Ascending aorta (tissue), 2 donors: ENCODE results near the gene PTPRN2. TPM values are rescaled to one million over a fixed set of nuclear protein-coding genes. Genes with fewer than 3 reads are reported as not detected.
"Not testable (repeated sequence)": the region's sequence is repeated elsewhere in the genome, so short reads cannot be mapped to it uniquely, and the experiment has no call there.

Experiments
- DNase-seq, 2 donors: peaks; one replicate each; pipeline ENCODE4 v3.0.0-alpha.2; 2019; ENCODE audit warnings: low spot score in 2 of 2
- H3K27ac ChIP-seq, 2 donors: fragments of 200-600 bp; sonication (generic); one replicate each; pipeline ENCODE4 v1.5.1; 2016 to 2017; ENCODE audit warnings: mild to moderate bottlenecking in 1 of 2
- H3K27me3 ChIP-seq: fragments of 200-600 bp; sonication (generic); one replicate; pipeline ENCODE4 v1.5.1; 2017
- H3K36me3 ChIP-seq, 2 donors: fragments of 200-600 bp; sonication (generic); one replicate each; pipeline ENCODE4 v1.5.1; 2016
- H3K4me1 ChIP-seq, 2 donors: fragments of 200-600 bp; sonication (generic); one replicate each; pipeline ENCODE4 v1.5.1; 2016 to 2017; ENCODE audit warnings: mild to moderate bottlenecking in 1 of 2
- H3K4me3 ChIP-seq, 2 donors: fragments of 200-600 bp; sonication (generic); one replicate each; pipeline ENCODE4 v1.5.1; 2016 to 2017; ENCODE audit warnings: mild to moderate bottlenecking in 1 of 2
- H3K9me3 ChIP-seq, 2 donors: fragments of 200-600 bp; sonication (generic); one replicate each; pipeline ENCODE4 v1.5.1; 2016
- intact Hi-C: fragments of 100-400 bp; cut with DNase I; formaldehyde crosslinking; loops from one replicate; pipeline ENCODE4 v1.15.1; 2023
- total RNA-seq: library from RNA; depleted of rRNA; stranded (reverse); fragments of >200 nt; gene quantifications from one replicate; pipeline ENCODE4 v1.1.0, GENCODE V29; 2016
- TF ChIP-seq, protein P1 (sequence below), 3 experiments: fragments of 200-600 bp in 2 of 3; fragments of 450-650 bp in 1 of 3; sonication (generic) in 2 of 3; IDR thresholded peaks; one replicate each; pipeline ENCODE4 v1.5.1; 2016 to 2019; ENCODE audit warnings: antibody characterized with exemption in 3 of 3, mild to moderate bottlenecking in 1 of 3, moderate library complexity in 1 of 3

The PTPRN2 gene
- total RNA-seq, 1 donor from 2014 or later: 7.3 TPM

DNA sequence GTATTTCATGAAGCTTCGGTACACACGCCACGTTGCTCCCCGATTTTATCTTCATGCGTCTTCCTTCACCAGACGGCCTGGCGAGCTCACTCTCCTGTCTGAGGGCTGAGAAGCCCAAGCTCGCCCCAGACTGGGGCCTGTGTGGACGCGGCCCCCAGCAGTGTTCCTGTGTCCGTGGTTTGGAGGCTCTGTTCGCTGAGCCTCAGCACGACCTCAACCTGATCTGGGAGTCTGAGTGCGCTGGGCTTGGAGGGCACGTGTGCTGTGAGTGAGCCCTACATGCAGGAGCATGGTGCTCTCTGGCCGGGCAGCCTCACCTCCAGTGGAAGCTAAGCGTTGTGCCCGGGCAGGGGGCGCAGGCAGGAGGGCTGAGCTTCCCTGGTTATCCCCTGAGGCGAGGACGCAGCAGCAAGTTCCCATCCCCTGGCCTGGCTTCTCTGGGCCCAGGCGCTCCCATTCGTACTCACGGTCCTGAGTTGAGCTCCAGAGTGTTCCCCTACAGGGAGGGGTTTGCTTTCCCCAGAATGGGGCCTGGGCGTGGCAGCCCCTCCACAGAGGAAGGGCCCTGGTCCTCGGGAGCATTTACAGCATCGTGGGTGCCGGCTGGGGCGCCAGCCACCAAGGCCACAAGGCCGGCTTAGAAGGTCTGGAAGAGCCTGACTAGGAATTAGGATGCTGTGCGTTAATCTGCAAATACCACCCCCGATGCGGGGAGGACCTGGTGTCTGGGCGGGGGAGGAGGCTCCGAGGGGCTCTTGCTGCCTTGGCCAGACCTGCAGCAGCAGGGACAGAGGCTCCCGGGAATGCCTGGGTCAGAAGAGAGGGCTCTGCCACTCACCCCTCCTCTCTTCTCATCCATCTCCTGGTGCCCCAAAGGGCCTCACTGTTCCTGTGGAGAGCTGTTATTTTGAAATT is 850.2 kb downstream of the PTPRN2 start:
- Histone ChIP-seq H3K27me3 (no peaks in the 10 kb centered on the region), H3K27ac (no peak overlapping the region), H3K4me1 (no peaks in the 10 kb centered on the region), H3K4me3 (no peak overlapping the region), H3K36me3 (no peaks in the 10 kb centered on the region), H3K9me3 (no peaks in the 10 kb centered on the region)
- no peak for DNase-seq
- TF ChIP-seq, protein P1, sequence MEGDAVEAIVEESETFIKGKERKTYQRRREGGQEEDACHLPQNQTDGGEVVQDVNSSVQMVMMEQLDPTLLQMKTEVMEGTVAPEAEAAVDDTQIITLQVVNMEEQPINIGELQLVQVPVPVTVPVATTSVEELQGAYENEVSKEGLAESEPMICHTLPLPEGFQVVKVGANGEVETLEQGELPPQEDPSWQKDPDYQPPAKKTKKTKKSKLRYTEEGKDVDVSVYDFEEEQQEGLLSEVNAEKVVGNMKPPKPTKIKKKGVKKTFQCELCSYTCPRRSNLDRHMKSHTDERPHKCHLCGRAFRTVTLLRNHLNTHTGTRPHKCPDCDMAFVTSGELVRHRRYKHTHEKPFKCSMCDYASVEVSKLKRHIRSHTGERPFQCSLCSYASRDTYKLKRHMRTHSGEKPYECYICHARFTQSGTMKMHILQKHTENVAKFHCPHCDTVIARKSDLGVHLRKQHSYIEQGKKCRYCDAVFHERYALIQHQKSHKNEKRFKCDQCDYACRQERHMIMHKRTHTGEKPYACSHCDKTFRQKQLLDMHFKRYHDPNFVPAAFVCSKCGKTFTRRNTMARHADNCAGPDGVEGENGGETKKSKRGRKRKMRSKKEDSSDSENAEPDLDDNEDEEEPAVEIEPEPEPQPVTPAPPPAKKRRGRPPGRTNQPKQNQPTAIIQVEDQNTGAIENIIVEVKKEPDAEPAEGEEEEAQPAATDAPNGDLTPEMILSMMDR (IDR thresholded peaks at IDR 0.05): no peak
- intact Hi-C loops: no loop called here

DNA sequence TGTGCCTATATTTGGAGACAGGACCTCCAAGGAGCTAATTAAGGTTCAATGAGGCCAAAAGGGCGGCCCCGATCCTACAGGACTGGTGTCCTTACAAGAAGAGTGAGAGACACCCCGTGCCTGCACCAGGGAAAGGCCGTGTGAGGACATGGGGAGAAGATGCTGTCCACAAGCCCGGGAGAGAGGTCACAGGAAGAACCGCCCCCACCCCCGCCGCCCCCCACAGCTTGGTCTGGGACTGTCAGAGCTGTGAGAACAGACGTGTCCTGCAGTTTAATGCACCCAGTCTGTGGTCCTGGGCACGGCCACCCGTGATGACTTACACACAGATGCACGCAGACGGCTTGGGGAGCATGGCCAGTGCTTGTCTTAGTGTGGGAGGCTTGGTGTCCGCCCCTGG is 851.3 kb downstream of the PTPRN2 start:
- Histone ChIP-seq H3K27me3 (no peaks in the 10 kb centered on the region), H3K27ac (no peak overlapping the region), H3K9me3 (no peaks in the 10 kb centered on the region), H3K36me3 (no peaks in the 10 kb centered on the region), H3K4me3 (no peak overlapping the region), H3K4me1 (no peaks in the 10 kb centered on the region)
- DNase-seq: no peak
- TF ChIP-seq, protein P1 (IDR thresholded peaks at IDR 0.05): no peak
- intact Hi-C loops: no loop called here

DNA sequence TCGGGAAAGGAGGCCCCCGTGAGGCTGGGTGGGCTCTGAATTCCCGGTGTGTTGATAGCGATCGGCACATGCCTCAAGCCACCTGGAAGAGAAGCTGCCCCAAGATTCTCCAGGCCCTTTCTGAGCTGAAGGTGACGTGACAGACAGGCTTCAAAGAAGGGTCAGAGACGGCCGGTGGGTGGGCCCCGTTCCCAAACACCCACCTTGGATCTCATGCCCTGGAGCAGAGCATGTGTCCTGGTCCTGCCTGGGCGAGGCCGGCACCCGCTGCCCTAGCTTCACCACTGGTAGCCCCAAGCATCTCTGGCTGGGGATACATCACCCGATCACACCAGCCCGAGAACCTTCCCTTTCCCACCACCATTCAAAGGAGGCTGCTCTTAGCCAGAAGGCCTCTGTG is 851.8 kb downstream of the PTPRN2 start:
- DNase-seq: no peak

DNA sequence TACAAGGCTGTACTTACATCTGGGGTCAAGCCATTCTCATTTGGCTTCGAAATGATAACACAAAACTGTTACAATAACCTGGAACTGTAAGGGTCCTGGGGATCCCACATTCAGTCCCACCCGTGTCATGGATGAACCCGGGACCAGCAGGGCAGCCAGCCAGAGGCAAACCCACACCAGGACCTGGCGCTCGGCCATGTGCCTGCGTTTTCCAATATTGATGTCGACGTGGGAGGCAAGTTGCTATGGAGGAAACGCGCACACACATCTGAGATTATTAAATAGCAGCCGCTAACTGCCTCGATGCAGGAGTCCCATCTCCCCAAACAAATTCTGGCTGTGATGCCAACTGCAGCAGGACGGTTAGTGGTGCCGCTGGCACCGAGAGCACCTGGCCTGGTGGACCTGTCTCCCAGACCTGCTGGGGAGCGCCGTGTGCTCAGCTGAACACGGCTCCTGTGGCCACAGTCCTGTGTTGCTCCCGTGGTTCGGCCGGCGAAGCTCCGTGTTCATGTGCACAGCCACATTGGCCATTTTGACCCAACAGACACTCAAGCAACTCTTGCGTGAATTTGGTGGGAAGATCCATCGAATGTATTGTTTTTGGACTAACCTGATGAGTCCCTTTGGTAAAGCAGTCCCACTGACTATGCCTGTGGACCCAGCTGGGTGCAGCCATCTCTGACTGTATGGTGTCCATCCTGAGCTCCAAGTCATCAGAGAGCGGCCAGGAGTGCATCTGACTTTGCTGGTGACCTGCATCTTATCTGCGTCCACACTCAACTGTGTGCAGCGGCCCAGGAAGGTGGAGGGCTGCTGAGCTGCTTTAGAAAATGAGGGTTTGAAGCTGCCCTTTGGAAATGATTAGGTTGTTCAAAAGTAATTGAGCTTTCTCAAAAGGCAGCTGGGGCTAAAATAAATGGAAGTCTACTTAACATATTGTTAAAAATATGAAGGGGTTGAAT is 852.7 kb downstream of the PTPRN2 start:
- Histone ChIP-seq H3K36me3 (no peaks in the 10 kb centered on the region), H3K4me1 (no peaks in the 10 kb centered on the region), H3K4me3 (no peak overlapping the region), H3K27me3 (no peaks in the 10 kb centered on the region), H3K9me3 (no peaks in the 10 kb centered on the region), H3K27ac (no peak overlapping the region)
- no peak for DNase-seq
- intact Hi-C loops: no loop called here
- TF ChIP-seq, protein P1 (IDR thresholded peaks at IDR 0.05): no peak

More for the DNA sequence above, 851.8 kb downstream of the PTPRN2 start:
- intact Hi-C loops: no loop called here
- Histone ChIP-seq H3K27ac (no peak overlapping the region), H3K4me1 (no peaks in the 10 kb centered on the region), H3K4me3 (no peak overlapping the region), H3K27me3 (no peaks in the 10 kb centered on the region), H3K9me3 (no peaks in the 10 kb centered on the region), H3K36me3 (no peaks in the 10 kb centered on the region)
- TF ChIP-seq, protein P1 (IDR thresholded peaks at IDR 0.05): no peak

DNA sequence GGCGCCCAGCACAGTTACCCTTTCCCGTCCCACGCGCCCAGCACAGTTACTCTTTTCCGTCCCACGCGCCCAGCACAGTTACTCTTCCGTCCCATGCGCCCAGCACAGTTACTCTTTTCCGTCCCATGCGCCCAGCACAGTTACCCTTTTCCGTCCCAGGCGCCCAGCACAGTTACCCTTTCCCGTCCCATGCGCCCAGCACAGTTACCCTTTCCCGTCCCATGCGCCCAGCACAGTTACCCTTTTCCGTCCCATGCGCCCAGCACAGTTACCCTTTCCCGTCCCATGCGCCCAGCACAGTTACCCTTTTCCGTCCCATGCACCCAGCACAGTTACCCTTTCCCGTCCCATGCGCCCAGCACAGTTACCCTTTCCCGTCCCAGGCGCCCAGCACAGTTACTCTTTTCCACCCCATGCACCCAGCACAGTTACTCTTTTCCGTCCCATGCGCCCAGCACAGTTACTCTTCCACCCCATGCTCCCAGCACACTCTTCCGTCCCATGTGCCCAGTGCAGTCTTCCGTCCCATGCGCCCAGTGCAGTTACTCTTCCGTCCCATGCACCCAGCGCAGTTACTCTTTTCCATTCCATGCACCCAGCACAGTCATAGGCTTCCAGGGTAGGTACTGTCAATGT is 853.7 kb downstream of the PTPRN2 start:
- intact Hi-C loops: not testable (repeated sequence)

More for the DNA sequence above, 853.7 kb downstream of the PTPRN2 start:
- H3K27ac ChIP-seq, H3K4me1 ChIP-seq, H3K36me3 ChIP-seq, H3K27me3 ChIP-seq, DNase-seq, H3K4me3 ChIP-seq, H3K9me3 ChIP-seq: not testable (repeated sequence)
